Activated CD4-positive, alpha-beta memory T cell treated with anti-CD3 and anti-CD28 coated beads, Interleukin-2, amount 10 ng/mL, durations not matched to agents 7 days and 5 days (primary cell): ENCODE measurements around the gene TSHZ2. TPM values are rescaled to one million over a fixed set of nuclear protein-coding genes. Genes with fewer than 3 reads are reported as not detected.

ENCODE experiments used
- CTCF ChIA-PET: fragments of 350-600 bp; sonication (Branson Sonifier 250); formaldehyde crosslinking; loops from one replicate; lab custom pipeline; 2021; ENCODE audit warnings: antibody characterized with exemption, inconsistent platforms; lab: Charles Lee
- POLR2A ChIA-PET: fragments of 350-600 bp; sonication (Branson Sonifier 250); formaldehyde crosslinking; loops from one replicate; lab custom pipeline; 2021; ENCODE audit warnings: antibody characterized with exemption; lab: Charles Lee
- DNase-seq: peaks from one replicate; pipeline ENCODE4 v3.0.0-alpha.2; 2020
- H3K27ac Mint-ChIP-seq: one replicate; pipeline ENCODE4 v1.8.0; 2021; ENCODE audit warnings: mild to moderate bottlenecking, mixed read lengths
- H3K27me3 Mint-ChIP-seq: one replicate; pipeline ENCODE4 v1.8.0; 2021; ENCODE audit warnings: mixed read lengths
- H3K36me3 Mint-ChIP-seq: one replicate; pipeline ENCODE4 v1.8.0; 2021; ENCODE audit warnings: low read depth, mixed read lengths
- H3K4me1 Mint-ChIP-seq: one replicate; pipeline ENCODE4 v1.8.0; 2021; ENCODE audit warnings: mixed read lengths
- H3K4me3 Mint-ChIP-seq: one replicate; pipeline ENCODE4 v1.8.0; 2021; ENCODE audit warnings: mild to moderate bottlenecking, mixed read lengths
- H3K9me3 Mint-ChIP-seq: one replicate; pipeline ENCODE4 v1.8.0; 2021; ENCODE audit warnings: mixed read lengths
- total RNA-seq, 2 experiments: library from RNA; stranded (reverse); gene quantifications; one replicate each; pipeline ENCODE4 v1.2.3, GENCODE V29; 2021

TSHZ2 gene
- total RNA-seq, 2 experiments from 2014 or later: 5.4 to 7.1 TPM

- ChIA-PET POLR2A (no interaction called here), CTCF (no interaction called here)
- no peaks in the 10 kb centered on the region for H3K4me1 Mint-ChIP-seq
- H3K27me3 Mint-ChIP-seq: peaks cover 4% of the 10 kb centered on the region
- peaks cover 2% of the 10 kb centered on the region for H3K9me3 Mint-ChIP-seq
- no peak overlapping the region for H3K27ac Mint-ChIP-seq
- no peaks in the 10 kb centered on the region for H3K36me3 Mint-ChIP-seq
- DNase-seq: no peak
- no peak overlapping the region for H3K4me3 Mint-ChIP-seq
Measured at GRCh38 chr20:53175135-53175780, 203.1 kb downstream of the TSHZ2 start.

DNA sequence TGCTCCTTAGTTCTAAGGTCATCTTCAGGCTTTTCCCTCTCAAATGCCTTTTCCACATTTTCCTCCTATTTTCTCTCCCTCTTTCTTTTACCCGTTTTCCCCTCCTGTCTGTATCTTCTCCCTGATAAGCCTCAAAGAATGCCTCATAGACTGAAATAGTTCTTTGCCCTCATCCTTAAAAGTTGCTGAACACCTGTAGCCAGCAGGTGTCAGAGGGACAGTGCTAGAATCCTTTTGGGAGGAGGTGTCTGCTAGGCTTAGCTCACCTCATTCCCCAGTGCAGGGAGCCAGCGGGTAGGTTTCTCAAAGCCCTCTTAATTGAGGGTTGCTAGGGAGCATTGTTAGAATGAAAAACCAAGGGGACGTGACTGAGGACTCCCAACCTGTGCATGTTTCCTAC lies 204.0 kb downstream of the TSHZ2 start:
- no peak overlapping the region for H3K27ac Mint-ChIP-seq
- no peak for DNase-seq
- ChIA-PET POLR2A (no interaction called here), CTCF (no interaction called here)
- peaks cover 4% of the 10 kb centered on the region for H3K27me3 Mint-ChIP-seq
- no peaks in the 10 kb centered on the region for H3K36me3 Mint-ChIP-seq
- H3K4me3 Mint-ChIP-seq: no peak overlapping the region
- no peaks in the 10 kb centered on the region for H3K4me1 Mint-ChIP-seq
- peaks cover 2% of the 10 kb centered on the region for H3K9me3 Mint-ChIP-seq

DNA sequence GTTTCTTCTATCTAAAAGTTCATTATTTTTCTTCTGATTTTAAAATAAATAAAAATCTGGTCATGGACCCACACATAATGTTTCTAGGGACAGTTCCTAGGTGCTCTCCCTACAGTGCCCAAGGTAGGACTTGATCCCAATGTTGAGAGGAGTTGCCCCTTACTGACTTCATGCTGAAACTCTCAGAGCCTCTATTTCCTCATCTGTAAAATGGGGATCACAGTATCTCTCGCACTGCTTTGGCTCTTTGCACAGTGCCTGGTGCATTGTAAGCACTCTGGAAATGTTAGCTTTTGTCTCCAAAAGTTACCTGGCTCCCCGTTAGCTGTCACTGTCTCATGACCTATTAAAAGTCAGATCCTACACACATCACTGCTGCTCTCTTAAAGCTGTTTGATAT lies 205.5 kb downstream of the TSHZ2 start:
- H3K27ac Mint-ChIP-seq: no peak overlapping the region
- CTCF ChIA-PET: interaction anchor here (1.4 kb wide), 1 partner anchor 39 kb away, joined by 3 read pairs; no protein-coding TSS in a partner anchor
- DNase-seq: no peak
- no peak overlapping the region for H3K4me3 Mint-ChIP-seq
- H3K36me3 Mint-ChIP-seq: no peaks in the 10 kb centered on the region
- H3K9me3 Mint-ChIP-seq: peaks cover 2% of the 10 kb centered on the region
- peaks cover 4% of the 10 kb centered on the region for H3K27me3 Mint-ChIP-seq
- POLR2A ChIA-PET: no interaction called here
- no peaks in the 10 kb centered on the region for H3K4me1 Mint-ChIP-seq

DNA sequence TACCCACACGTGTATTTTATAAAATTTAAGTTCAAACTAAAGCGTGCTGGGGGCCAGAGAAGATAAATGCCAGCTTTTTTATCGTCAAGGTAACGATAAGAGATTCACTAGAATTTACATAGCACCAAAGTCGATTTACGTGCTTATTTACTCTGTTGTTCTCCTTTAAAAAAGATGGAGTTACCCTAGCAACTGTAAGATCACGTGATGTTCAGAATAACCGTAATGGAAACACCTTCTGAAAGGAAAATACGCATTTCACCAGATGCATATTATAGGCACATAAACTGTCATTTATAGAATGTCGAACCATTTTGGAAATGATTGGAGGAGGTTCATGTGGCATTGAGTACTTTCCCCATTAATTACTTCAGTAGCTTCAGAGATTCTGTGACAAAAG lies 207.6 kb downstream of the TSHZ2 start:
- CTCF ChIA-PET: no interaction called here
- Mint-ChIP-seq H3K27me3 (peaks cover 1% of the 10 kb centered on the region), H3K4me3 (no peak overlapping the region), H3K4me1 (no peaks in the 10 kb centered on the region), H3K36me3 (no peaks in the 10 kb centered on the region), H3K9me3 (no peaks in the 10 kb centered on the region), H3K27ac (no peak overlapping the region)
- POLR2A ChIA-PET: no interaction called here
- DNase-seq: no peak

GRCh38 chr20:53180928-53181362 lies 208.8 kb downstream of the TSHZ2 start:
- ChIA-PET CTCF (no interaction called here), POLR2A (no interaction called here)
- Mint-ChIP-seq H3K27me3 (peaks cover 4% of the 10 kb centered on the region), H3K4me1 (no peaks in the 10 kb centered on the region), H3K36me3 (no peaks in the 10 kb centered on the region), H3K4me3 (no peak overlapping the region), H3K27ac (no peak overlapping the region), H3K9me3 (no peaks in the 10 kb centered on the region)
- DNase-seq: no peak

DNA sequence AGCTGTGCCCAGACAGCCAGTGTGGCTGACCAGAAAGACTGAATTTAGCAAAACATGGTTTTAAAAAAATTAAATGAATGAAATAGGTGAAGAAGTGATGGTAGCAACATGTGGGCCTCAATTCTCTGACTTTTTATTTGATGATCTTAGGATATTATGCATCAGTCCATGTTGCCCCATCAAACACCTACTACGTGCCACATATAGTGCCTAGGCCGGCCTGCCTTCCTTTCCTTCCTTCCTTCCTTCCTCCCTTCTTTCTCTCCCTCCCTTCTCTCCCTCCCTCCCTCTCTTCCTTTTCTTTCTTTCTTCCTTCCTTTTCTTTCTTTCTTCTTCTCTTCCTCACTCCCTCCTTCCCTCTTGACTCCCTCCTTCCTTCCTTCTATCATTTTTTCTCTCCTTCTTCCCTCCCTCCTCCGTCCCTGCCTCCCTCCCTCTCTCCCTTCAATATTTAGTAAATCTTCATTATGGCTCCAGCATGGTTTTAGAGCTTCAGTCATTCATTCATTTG lies 209.8 kb downstream of the TSHZ2 start:
- Mint-ChIP-seq H3K27me3 (peaks cover 5% of the 10 kb centered on the region), H3K4me1 (no peaks in the 10 kb centered on the region), H3K9me3 (no peaks in the 10 kb centered on the region), H3K27ac (no peak overlapping the region), H3K4me3 (no peak overlapping the region), H3K36me3 (no peaks in the 10 kb centered on the region)
- no peak for DNase-seq
- ChIA-PET CTCF (no interaction called here), POLR2A (no interaction called here)

- Mint-ChIP-seq H3K9me3 (no peaks in the 10 kb centered on the region), H3K27ac (no peak overlapping the region), H3K4me3 (no peak overlapping the region), H3K27me3 (peaks cover 3% of the 10 kb centered on the region), H3K4me1 (no peaks in the 10 kb centered on the region), H3K36me3 (no peaks in the 10 kb centered on the region)
- DNase-seq: no peak
- CTCF ChIA-PET: no interaction called here
- POLR2A ChIA-PET: no interaction called here
Measured at GRCh38 chr20:53183181-53183580, 211.0 kb downstream of the TSHZ2 start.

- DNase-seq: no peak
- CTCF ChIA-PET: interaction anchor here (1.0 to 1.1 kb wide), 2 partner anchors 30 to 361 kb away, joined by 3 to 4 read pairs; no protein-coding TSS in a partner anchor
- Mint-ChIP-seq H3K27me3 (peaks cover 3% of the 10 kb centered on the region), H3K9me3 (no peaks in the 10 kb centered on the region), H3K27ac (no peak overlapping the region), H3K4me3 (no peak overlapping the region), H3K36me3 (no peaks in the 10 kb centered on the region), H3K4me1 (no peaks in the 10 kb centered on the region)
- POLR2A ChIA-PET: interaction anchor here (0.6 kb wide), 1 partner anchor 361 kb away, joined by 4 read pairs; no protein-coding TSS in a partner anchor
Measured at GRCh38 chr20:53186635-53187034, 214.5 kb downstream of the TSHZ2 start.

DNA sequence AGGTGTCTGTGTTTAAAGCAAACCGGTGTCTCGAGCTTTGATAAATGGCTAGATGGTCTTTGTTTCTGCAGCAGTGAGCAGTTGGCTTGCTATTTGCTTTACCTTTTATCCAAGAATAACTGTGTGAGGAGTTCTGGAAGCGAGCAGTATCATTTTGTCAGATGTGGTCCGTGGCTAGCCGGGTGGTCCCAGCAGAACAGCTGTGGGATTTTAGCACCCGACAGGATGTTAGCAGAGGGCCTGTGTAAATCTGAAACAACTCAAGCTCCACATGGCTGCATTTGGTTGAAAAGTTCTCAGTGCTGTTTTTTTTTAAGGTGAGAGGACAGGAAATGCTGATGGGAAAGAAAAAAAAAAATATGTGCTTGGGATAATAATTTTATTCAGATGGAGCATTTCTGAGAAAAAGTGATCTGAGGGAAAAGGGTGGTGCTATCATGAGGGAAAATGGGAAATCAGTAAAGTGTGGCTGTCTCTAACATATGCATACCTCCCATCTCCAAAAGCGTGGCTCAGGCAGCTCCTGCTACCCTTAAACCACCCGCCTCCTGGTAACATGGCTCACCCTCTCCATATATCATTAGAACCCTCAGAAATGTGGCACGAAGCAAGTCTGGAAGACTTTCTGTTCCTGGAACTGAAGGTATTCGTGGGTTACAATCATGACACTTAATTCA lies 215.4 kb downstream of the TSHZ2 start:
- POLR2A ChIA-PET: no interaction called here
- no peaks in the 10 kb centered on the region for H3K9me3 Mint-ChIP-seq

DNA sequence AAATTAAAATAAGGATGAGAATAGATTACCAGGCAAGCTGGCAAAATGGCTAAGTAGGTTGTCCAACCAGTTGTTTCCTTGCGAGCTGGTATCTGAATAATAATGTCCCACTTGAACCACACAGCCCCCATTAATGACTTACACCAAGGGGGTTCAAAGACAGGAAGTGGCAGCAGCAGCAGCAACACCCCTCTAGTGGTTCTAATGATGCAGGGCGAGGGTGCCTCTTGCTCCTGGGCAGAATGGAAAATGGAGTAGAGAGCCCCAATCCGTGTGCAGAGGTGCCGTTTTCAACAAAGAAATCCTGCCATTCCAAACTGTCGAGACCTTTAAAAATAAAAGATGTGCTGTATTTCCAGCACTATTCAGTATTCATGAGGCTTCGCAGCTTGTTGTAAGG lies 218.1 kb downstream of the TSHZ2 start:
- DNase-seq: no peak
- H3K36me3 Mint-ChIP-seq: no peaks in the 10 kb centered on the region
- no peak overlapping the region for H3K27ac Mint-ChIP-seq
- ChIA-PET CTCF (no interaction called here), POLR2A (no interaction called here)
- H3K4me3 Mint-ChIP-seq: no peak overlapping the region
- H3K9me3 Mint-ChIP-seq: no peaks in the 10 kb centered on the region
- no peaks in the 10 kb centered on the region for H3K4me1 Mint-ChIP-seq
- H3K27me3 Mint-ChIP-seq: peaks cover 3% of the 10 kb centered on the region

More for the DNA sequence above, 215.4 kb downstream of the TSHZ2 start:
- CTCF ChIA-PET: interaction anchor here (0.8 to 1.2 kb wide), 4 partner anchors 15 to 360 kb away, joined by 3 to 4 read pairs (median 3); no protein-coding TSS in a partner anchor
- H3K27me3 Mint-ChIP-seq: peaks cover 3% of the 10 kb centered on the region
- no peaks in the 10 kb centered on the region for H3K4me1 Mint-ChIP-seq
- no peak for DNase-seq
- no peaks in the 10 kb centered on the region for H3K36me3 Mint-ChIP-seq
- no peak overlapping the region for H3K27ac Mint-ChIP-seq
- no peak overlapping the region for H3K4me3 Mint-ChIP-seq

- CTCF ChIA-PET: no interaction called here
- Mint-ChIP-seq H3K4me1 (no peaks in the 10 kb centered on the region), H3K36me3 (no peaks in the 10 kb centered on the region), H3K27me3 (no peaks in the 10 kb centered on the region), H3K4me3 (no peak overlapping the region), H3K9me3 (no peaks in the 10 kb centered on the region), H3K27ac (no peak overlapping the region)
- DNase-seq: no peak
- POLR2A ChIA-PET: no interaction called here
Measured at GRCh38 chr20:53191957-53192356, 219.8 kb downstream of the TSHZ2 start.

DNA sequence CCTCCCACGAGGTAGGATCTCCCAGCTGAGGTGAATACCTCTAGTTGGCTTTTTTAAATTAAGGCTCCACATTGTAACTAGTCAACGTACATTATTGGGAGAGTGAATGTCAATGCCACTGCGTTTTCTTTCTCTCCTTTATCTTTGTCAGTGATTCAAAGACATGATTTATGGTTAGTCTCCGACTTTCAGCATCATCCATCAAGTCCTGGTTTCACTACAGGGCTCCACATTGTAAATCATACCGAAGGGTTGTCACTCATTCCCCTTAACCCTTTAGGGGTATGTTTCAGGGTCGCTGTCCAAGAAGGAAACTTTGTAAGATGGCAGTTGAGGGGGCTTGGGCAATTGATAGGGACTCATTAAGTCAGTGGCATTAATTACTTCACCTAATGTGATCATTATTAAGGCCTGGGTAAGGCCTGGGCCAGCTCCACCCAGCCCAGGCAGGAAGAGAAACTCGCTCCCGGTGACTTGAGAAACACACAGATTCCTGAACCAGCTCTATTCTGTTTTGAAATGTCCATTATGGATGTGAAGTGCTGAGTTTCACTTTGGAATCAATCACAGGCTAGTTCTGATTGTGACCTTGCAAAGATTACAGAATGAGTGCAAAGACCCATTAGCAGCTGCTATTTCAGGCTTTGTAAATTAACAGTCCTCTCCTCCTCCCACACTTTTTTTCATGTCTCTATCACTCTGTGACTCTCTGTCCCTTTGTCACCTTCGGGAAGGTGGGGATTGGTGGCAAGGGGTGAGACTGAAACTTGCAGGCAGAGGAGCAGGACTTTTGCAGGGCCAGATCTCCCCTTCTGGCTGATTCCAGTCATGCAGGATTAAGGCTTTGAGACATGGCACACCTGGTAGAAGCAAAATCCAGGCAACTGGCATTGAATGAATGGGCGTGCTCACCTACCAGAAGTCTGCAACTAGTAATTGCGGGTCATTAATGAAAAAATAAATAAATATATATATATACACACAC lies 222.4 kb downstream of the TSHZ2 start:
- Mint-ChIP-seq H3K36me3 (no peaks in the 10 kb centered on the region), H3K4me1 (no peaks in the 10 kb centered on the region), H3K27ac (no peak overlapping the region), H3K27me3 (no peaks in the 10 kb centered on the region), H3K4me3 (no peak overlapping the region), H3K9me3 (no peaks in the 10 kb centered on the region)
- ChIA-PET POLR2A (no interaction called here), CTCF (no interaction called here)
- no peak for DNase-seq
